Heart left ventricle (tissue), 16 donors: Measurements from ENCODE around the gene MIS12. TPM values are rescaled to one million over a fixed set of nuclear protein-coding genes. Genes with fewer than 3 reads are reported as not detected.

Experiments used
- ATAC-seq, 4 donors: fragments of 200-7000 bp; cut with Tn5 transposase; one replicate each; pipeline ENCODE4 v1.9.1; 2020 to 2022; ENCODE audit warnings: moderate library complexity in 4 of 4, mild to moderate bottlenecking in 3 of 4, moderate number of reproducible peaks in 1 of 4
- DNase-seq, 5 donors: peaks; one replicate each; pipeline ENCODE4 v3.0.0-alpha.2; 2020
- H3K27ac ChIP-seq, 12 donors: fragments of 200-600 bp; sonication (generic) in 4 of 12; one replicate each; pipeline versions ENCODE4 v1.5.0 to v1.8.0; 2016 to 2022; ENCODE audit warnings: mild to moderate bottlenecking in 2 of 12
- H3K27me3 ChIP-seq, 9 donors: fragments of 200-600 bp; sonication (generic) in 2 of 9; one replicate each; pipeline versions ENCODE4 v1.5.1 to v1.8.0; 2016 to 2022; ENCODE audit warnings: mild to moderate bottlenecking in 3 of 9
- H3K36me3 ChIP-seq, 9 donors: fragments of 200-600 bp; sonication (generic) in 2 of 9; one replicate each; pipeline versions ENCODE4 v1.5.0 to v1.8.0; 2018 to 2022; ENCODE audit warnings: mild to moderate bottlenecking in 2 of 9
- H3K4me1 ChIP-seq, 12 donors: fragments of 200-600 bp; sonication (generic) in 4 of 12; one replicate each; pipeline versions ENCODE4 v1.5.0 to v1.8.0; 2016 to 2022; ENCODE audit warnings: mild to moderate bottlenecking in 3 of 12
- H3K4me3 ChIP-seq, 12 donors: fragments of 200-600 bp; sonication (generic) in 4 of 12; one replicate each; pipeline versions ENCODE4 v1.5.0 to v1.8.0; 2017 to 2022; ENCODE audit warnings: mild to moderate bottlenecking in 9 of 12, moderate library complexity in 4 of 12
- H3K9me3 ChIP-seq, 12 donors: fragments of 200-600 bp; sonication (generic) in 4 of 12; one replicate each; pipeline versions ENCODE4 v1.5.0 to v1.8.0; 2016 to 2022; ENCODE audit warnings: mild to moderate bottlenecking in 1 of 12
- POLR2A ChIP-seq, 2 donors: fragments of 450-650 bp; IDR thresholded peaks; one replicate each; pipeline ENCODE4 v1.6.1; 2017; ENCODE audit warnings: antibody characterized with exemption in 2 of 2, mild to moderate bottlenecking in 2 of 2, moderate library complexity in 2 of 2
- WGBS, 4 donors: extraction: QIAGEN DNeasy Blood & Tissue Kit in 2 of 4; methylation state at CpG; one replicate each; pipeline versions ENCODE4 v1.1.5 to v1.1.7; 2013 to 2018; 5-methylcytosine and 5-hydroxymethylcytosine counted together
- intact Hi-C, 10 donors: fragments of 100-400 bp; cut with DNase I; formaldehyde crosslinking; loops; one replicate each; pipeline versions ENCODE4 v1.11.1 to v1.14.2; 2022
- polyA plus RNA-seq, 2 donors: library from polyadenylated mRNA; stranded (reverse); fragments of 200-250 nt; gene quantifications; one replicate each; pipeline ENCODE4 v1.2.3, GENCODE V29; 2013
- total RNA-seq, 9 donors: library from RNA; depleted of rRNA in 2 of 9; stranded (reverse); fragments of >200 nt in 2 of 9; fragmentation: NEBNext Ultra II Directional in 3 of 9; extraction: Animal tissue kit (Norgen Biotek cat#: 25700) in 3 of 9; gene quantifications; one replicate each; pipeline versions ENCODE4 v1.1.0 to v1.2.4, GENCODE V29; 2016 to 2023
- TF ChIP-seq, protein P1 (sequence below), 12 donors: fragments of 200-600 bp; sonication (generic) in 4 of 12; IDR thresholded peaks; one replicate each; pipeline versions ENCODE4 v1.5.0 to v1.8.0; 2018 to 2022; ENCODE audit warnings: antibody characterized with exemption in 12 of 12, mild to moderate bottlenecking in 5 of 12
- donor health status: ischemic (EF 13 %, LVEDD 7.1; RV severe dilation, severe dysfunction).
- donor health status: healthy with polysubstance abuse.
- donor health status: DM: no; HTN: yes; CAD: no.
- donor health status: DM: no; HTN: no; CAD: no.
- donor health status: ischemic (EF 25% LVEDD 6.9; RV normal size, moderate dysfunction).
- donor health status: ischemic (EF 25% LVEDD 5.7; RV mildly dilated, moderate dysfunction).
- donor health status: healthy.
- donor health status: DM: yes; HTN: yes; CAD: no.
- donor health status: ischemic (EF 35%, LVEDD 5.7; RV mildly dilated, moderate dysfunction).
- donor health status: nonischemic (EF 11% LVEDD 7.7; RV severe dilation, severe dysfunction).
- donor health status: DM: yes; HTN: yes; CAD: no.
- donor health status: PGD.
- donor health status: ischemic (EF 29% LVEDD 5.4; RV normal size, mild dysfunction).
- donor health status: nonischemic (EF 23%, LVEDD 6.1; RV moderate dilation, normal function).

MIS12 gene
- total and polyA plus RNA-seq, 11 donors, result 5.2 to 14.2 (median 11.0) TPM

DNA sequence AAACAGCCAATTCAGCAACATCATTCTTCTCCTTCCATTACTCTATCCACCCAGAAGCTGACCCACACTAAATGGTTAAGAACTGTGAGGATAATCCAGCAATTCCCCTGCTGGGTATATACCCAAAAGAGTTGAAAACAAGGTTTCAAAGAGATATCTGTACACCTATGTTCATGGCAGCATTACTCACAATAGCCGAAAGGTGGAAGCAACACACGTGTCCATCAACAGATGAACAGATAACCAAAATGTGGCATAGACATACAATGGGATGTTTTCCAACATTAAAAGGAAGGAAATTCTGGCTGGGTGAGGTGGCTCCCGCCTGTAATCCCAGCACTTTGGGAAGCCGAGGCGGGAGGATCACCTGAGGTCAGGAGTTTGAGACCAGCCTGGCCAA is 19.9 kb downstream of the MIS12 start:
- no peak overlapping the region for H3K27ac ChIP-seq
- no peaks in the 10 kb centered on the region for H3K9me3 ChIP-seq
- intact Hi-C loops, result no loop called here
- no peak for TF ChIP-seq POLR2A (IDR thresholded peaks at IDR 0.05)
- H3K36me3 ChIP-seq, result peaks cover 0 to 27% (median 9%) of the 10 kb centered on the region in 9 donors
- ATAC-seq (no peak), DNase-seq (no peak)
- WGBS, 4 donors, result 86 to 90% (median 87%) methylated on average over 5 of the region's 5 CpGs
- H3K27me3 ChIP-seq, result no peaks in the 10 kb centered on the region
- peaks cover 0 to under 1% (median 0%) of the 10 kb centered on the region in 12 donors for H3K4me1 ChIP-seq
- no peak overlapping the region for H3K4me3 ChIP-seq

DNA sequence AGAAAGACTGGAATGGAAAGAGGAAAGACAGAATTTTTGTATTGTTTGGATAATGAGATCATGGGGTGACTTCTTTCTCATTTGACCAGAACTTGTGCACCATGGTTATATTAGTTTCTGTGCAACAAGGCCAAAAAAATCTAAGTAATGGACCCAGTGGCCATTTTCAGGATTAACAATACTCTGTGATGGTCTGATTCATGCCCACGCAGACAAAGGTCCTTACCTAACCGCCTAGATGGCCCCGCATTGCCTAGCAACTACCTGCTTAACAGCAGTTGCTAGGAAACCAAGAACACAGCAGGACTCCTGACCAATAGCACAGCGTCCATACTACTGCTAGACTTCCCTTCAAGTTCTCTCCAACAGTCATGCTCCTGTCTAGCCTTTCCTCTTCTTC is 22.4 kb downstream of the MIS12 start:
- Histone ChIP-seq H3K4me1 (peaks cover 0 to 7% (median 0%) of the 10 kb centered on the region in 12 donors), H3K27ac (no peak overlapping the region), H3K9me3 (no peaks in the 10 kb centered on the region), H3K4me3 (no peak overlapping the region), H3K27me3 (no peaks in the 10 kb centered on the region), H3K36me3 (peaks cover 0 to 28% (median 6%) of the 10 kb centered on the region in 9 donors)
- DNase-seq (no peak), ATAC-seq (no peak)
- intact Hi-C loops, result no loop called here
- no peak for TF ChIP-seq POLR2A (IDR thresholded peaks at IDR 0.05)
- TF ChIP-seq, protein P1, sequence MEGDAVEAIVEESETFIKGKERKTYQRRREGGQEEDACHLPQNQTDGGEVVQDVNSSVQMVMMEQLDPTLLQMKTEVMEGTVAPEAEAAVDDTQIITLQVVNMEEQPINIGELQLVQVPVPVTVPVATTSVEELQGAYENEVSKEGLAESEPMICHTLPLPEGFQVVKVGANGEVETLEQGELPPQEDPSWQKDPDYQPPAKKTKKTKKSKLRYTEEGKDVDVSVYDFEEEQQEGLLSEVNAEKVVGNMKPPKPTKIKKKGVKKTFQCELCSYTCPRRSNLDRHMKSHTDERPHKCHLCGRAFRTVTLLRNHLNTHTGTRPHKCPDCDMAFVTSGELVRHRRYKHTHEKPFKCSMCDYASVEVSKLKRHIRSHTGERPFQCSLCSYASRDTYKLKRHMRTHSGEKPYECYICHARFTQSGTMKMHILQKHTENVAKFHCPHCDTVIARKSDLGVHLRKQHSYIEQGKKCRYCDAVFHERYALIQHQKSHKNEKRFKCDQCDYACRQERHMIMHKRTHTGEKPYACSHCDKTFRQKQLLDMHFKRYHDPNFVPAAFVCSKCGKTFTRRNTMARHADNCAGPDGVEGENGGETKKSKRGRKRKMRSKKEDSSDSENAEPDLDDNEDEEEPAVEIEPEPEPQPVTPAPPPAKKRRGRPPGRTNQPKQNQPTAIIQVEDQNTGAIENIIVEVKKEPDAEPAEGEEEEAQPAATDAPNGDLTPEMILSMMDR (IDR thresholded peaks at IDR 0.05), result no peak
- WGBS, 4 donors, result 42 to 55% (median 52%) methylated on average over 4 of the region's 4 CpGs

- Histone ChIP-seq H3K4me3 (no peak overlapping the region), H3K27me3 (no peaks in the 10 kb centered on the region), H3K9me3 (no peaks in the 10 kb centered on the region), H3K4me1 (peaks cover 0 to 8% (median 0%) of the 10 kb centered on the region in 12 donors), H3K36me3 (peaks cover 0 to 35% (median 12%) of the 10 kb centered on the region in 9 donors), H3K27ac (no peak overlapping the region)
- intact Hi-C loops, result no loop called here
- WGBS, 4 donors, result 73 to 89% (median 81%) methylated on average over 8 of the region's 8 CpGs
- TF ChIP-seq, protein P1 (IDR thresholded peaks at IDR 0.05), result no peak
- no peak for TF ChIP-seq POLR2A (IDR thresholded peaks at IDR 0.05)
- DNase-seq (no peak), ATAC-seq (no peak)
These were observed 23.1 kb downstream of the MIS12 start for GRCh38 chr17:5509482-5509881.

DNA sequence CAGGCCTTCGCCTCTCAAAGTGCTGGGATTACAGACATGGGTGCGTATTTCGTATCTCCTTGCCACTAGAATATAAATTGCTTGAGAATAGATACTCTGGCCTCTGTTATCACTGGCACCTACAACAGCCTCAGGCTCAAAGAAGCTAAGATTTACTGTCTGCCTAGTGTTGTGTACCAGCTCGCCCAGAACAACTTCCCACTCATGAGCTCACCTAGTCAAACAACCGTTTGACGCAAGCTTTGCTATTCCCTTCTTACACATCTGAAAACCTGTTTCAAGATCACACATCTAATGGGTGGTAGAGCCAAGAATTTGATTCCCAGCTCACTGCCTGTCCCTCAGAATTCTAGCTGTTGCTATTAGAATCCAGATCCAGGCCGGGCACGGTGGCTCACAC is 24.4 kb downstream of the MIS12 start:
- peaks cover 0 to 47% (median 22%) of the 10 kb centered on the region in 9 donors for H3K36me3 ChIP-seq
- H3K9me3 ChIP-seq, result no peaks in the 10 kb centered on the region
- H3K4me1 ChIP-seq, result peaks cover 0 to 8% (median 0%) of the 10 kb centered on the region in 12 donors
- intact Hi-C loops, result no loop called here
- H3K27ac ChIP-seq, result no peak overlapping the region
- no peak for DNase-seq
- no peak overlapping the region for H3K4me3 ChIP-seq
- no peaks in the 10 kb centered on the region for H3K27me3 ChIP-seq
- ATAC-seq, result no peak
- TF ChIP-seq POLR2A (IDR thresholded peaks at IDR 0.05), result no peak
- TF ChIP-seq, protein P1 (IDR thresholded peaks at IDR 0.05), result no peak
- 88 to 93% (median 93%) methylated on average over 8 of the region's 8 CpGs for WGBS, 4 donors
